Measurements from ENCODE around the gene SLC12A3. TPM values are rescaled to one million over a fixed set of nuclear protein-coding genes. Genes with fewer than 3 reads are reported as not detected.
"Not testable (repeated sequence)": the region's sequence is repeated elsewhere in the genome, so short reads cannot be mapped to it uniquely, and the experiment has no call there.

Gene SLC12A3
- total RNA-seq, 2 experiments from 2014 or later, result not detected

GRCh38 chr16:56876048-56876447 lies 11.0 kb downstream of the SLC12A3 start:
- H3K36me3 Mint-ChIP-seq (ENCODE audit: low read depth), result no peaks in the 10 kb centered on the region
- H3K27me3 Mint-ChIP-seq, result no peaks in the 10 kb centered on the region
- H3K27ac Mint-ChIP-seq, result peak overlapping the region; percentile 42
- ChIA-PET POLR2A (no interaction called here), CTCF (interaction anchor here (0.6 to 1.1 kb wide), 3 partner anchors 8 to 673 kb away, joined by 3 to 7 read pairs (median 5); no protein-coding TSS in a partner anchor)
- H3K9me3 Mint-ChIP-seq, result no peaks in the 10 kb centered on the region
- DNase-seq, result no peak
- no peak overlapping the region for H3K4me3 Mint-ChIP-seq
- peaks cover 4% of the 10 kb centered on the region for H3K4me1 Mint-ChIP-seq

DNA sequence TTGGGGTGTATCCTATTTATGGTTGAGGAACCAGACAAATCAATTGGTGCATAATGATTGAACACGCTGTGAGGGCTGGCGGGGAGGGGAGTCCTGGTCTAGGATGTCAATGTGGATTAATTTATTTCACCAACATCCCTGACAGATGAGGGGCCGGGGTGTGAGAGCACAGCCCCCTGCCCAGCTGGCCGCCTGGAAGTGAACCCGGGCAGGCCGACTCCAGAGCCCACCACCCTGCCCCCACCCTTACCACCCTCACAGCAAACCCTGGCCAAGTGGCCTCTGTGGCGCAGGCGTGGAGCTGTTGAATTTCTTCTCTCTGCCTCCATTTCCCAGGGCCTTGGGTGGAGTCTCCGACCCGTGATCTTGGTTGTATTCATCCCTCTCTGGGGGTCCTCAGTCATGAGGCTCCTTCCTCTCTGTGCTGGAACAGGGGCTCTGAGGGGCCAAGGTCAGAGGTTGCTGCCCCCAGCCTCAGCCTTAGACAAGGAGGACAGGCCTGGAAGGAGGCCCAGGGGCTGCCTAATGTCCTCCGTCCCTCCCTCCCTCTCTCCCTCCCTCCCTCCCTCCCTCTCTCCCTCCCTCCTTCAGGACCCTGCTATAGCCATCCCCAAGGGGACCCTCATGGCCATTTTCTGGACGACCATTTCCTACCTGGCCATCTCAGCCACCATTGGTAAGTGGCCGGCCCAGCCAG lies 12.6 kb downstream of the SLC12A3 start:
- Mint-ChIP-seq H3K27me3 (no peaks in the 10 kb centered on the region), H3K36me3 (ENCODE audit: low read depth) (no peaks in the 10 kb centered on the region), H3K9me3 (no peaks in the 10 kb centered on the region), H3K4me1 (peaks cover 4% of the 10 kb centered on the region), H3K27ac (no peak overlapping the region), H3K4me3 (no peak overlapping the region)
- ChIA-PET POLR2A (no interaction called here), CTCF (no interaction called here)
- no peak for DNase-seq

DNA sequence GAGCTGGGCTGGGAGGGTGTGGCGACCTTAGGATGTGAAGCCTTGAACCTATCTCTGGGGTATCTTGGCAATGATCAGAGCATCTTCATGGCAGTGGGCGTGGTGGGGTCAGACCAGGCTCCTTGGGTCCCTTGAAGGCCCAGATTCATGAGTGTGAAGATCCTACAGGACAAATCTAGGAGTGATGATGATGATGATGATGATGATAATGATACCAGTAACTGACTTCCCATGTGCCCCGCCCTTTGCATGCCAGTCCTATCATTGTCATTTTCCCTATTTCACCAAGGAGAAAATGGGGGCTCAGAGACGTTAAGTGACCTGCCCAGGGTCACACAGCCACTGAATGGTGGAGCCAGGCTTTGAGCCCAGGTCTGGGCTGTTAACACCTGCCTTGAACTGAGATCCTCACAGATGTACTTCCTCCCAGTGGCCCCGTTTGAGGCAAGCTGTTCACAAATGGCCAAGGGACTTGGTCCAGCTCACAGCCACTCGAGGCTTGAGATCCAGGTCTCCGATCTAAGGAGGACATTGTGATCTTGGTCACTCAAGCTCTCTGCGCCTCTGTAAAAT lies 13.4 kb downstream of the SLC12A3 start:
- Mint-ChIP-seq H3K36me3 (ENCODE audit: low read depth) (no peaks in the 10 kb centered on the region), H3K4me3 (no peak overlapping the region), H3K9me3 (no peaks in the 10 kb centered on the region), H3K27me3 (no peaks in the 10 kb centered on the region), H3K27ac (peak overlapping the region; percentile 25), H3K4me1 (no peaks in the 10 kb centered on the region)
- POLR2A ChIA-PET, result no interaction called here
- CTCF ChIA-PET, result interaction anchor here (1.7 kb wide), 1 partner anchor 76 kb away, joined by 4 read pairs; no protein-coding TSS in a partner anchor
- DNase-seq, result no peak

DNA sequence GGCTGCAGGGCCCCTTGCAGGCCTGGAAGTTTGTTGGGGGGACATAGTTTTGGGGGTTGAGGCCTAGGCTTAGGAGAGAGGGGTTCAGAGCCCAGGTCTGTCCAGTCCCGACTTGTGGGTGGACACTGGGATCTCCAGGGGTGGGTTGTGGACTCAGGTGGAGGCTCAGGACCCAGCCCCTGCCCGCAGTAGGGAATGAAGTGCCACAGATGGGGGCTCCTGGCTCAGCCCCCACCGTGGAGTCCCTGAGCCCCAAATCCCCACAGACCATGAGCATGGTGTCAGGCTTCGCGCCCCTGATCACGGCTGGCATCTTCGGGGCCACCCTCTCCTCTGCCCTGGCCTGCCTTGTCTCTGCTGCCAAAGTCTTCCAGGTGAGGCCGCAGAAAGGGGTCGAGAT lies 14.3 kb downstream of the SLC12A3 start:
- ChIA-PET POLR2A (no interaction called here), CTCF (interaction anchor here (1.7 kb wide), 1 partner anchor 75 kb away, joined by 4 read pairs; no protein-coding TSS in a partner anchor)
- no peak overlapping the region for H3K4me3 Mint-ChIP-seq
- no peak overlapping the region for H3K27ac Mint-ChIP-seq
- H3K9me3 Mint-ChIP-seq, result no peaks in the 10 kb centered on the region
- no peak for DNase-seq
- H3K4me1 Mint-ChIP-seq, result no peaks in the 10 kb centered on the region
- no peaks in the 10 kb centered on the region for H3K27me3 Mint-ChIP-seq
- no peaks in the 10 kb centered on the region for H3K36me3 Mint-ChIP-seq (ENCODE audit: low read depth)

DNA sequence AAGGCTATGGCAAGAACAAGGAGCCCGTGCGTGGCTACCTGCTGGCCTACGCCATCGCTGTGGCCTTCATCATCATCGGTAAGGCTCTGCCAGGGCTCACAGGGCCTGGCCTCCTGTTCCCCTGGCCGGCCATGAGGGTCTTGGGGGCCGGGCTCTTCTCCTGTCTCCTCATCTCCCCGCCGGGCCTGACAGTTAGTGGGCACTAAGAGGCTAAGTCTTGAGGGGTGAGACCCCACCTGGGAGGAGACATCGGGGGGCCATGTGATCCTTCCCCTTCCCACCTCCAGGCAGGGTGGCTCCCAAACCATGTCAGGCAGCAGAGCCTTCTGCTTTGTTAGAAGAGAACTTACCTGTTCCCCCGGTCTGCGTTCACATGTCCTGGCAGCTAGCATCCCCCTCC lies 15.2 kb downstream of the SLC12A3 start:
- H3K9me3 Mint-ChIP-seq, result no peaks in the 10 kb centered on the region
- DNase-seq, result no peak
- H3K27ac Mint-ChIP-seq, result no peak overlapping the region
- H3K4me1 Mint-ChIP-seq, result no peaks in the 10 kb centered on the region
- CTCF ChIA-PET, result interaction anchor here (1.7 kb wide), 1 partner anchor 74 kb away, joined by 4 read pairs; no protein-coding TSS in a partner anchor
- H3K4me3 Mint-ChIP-seq, result no peak overlapping the region
- H3K36me3 Mint-ChIP-seq (ENCODE audit: low read depth), result no peaks in the 10 kb centered on the region
- H3K27me3 Mint-ChIP-seq, result no peaks in the 10 kb centered on the region
- POLR2A ChIA-PET, result no interaction called here

- no peaks in the 10 kb centered on the region for H3K27me3 Mint-ChIP-seq
- H3K9me3 Mint-ChIP-seq, result no peaks in the 10 kb centered on the region
- H3K4me3 Mint-ChIP-seq, result no peak overlapping the region
- POLR2A ChIA-PET, result no interaction called here
- CTCF ChIA-PET, result interaction anchor here (0.5 to 1.1 kb wide), 2 partner anchors 9 to 86 kb away, joined by 3 read pairs; no protein-coding TSS in a partner anchor
- no peaks in the 10 kb centered on the region for H3K4me1 Mint-ChIP-seq
- no peak for DNase-seq
- H3K27ac Mint-ChIP-seq, result no peak overlapping the region
- no peaks in the 10 kb centered on the region for H3K36me3 Mint-ChIP-seq (ENCODE audit: low read depth)
These were observed 15.7 kb downstream of the SLC12A3 start for GRCh38 chr16:56880685-56881084.

DNA sequence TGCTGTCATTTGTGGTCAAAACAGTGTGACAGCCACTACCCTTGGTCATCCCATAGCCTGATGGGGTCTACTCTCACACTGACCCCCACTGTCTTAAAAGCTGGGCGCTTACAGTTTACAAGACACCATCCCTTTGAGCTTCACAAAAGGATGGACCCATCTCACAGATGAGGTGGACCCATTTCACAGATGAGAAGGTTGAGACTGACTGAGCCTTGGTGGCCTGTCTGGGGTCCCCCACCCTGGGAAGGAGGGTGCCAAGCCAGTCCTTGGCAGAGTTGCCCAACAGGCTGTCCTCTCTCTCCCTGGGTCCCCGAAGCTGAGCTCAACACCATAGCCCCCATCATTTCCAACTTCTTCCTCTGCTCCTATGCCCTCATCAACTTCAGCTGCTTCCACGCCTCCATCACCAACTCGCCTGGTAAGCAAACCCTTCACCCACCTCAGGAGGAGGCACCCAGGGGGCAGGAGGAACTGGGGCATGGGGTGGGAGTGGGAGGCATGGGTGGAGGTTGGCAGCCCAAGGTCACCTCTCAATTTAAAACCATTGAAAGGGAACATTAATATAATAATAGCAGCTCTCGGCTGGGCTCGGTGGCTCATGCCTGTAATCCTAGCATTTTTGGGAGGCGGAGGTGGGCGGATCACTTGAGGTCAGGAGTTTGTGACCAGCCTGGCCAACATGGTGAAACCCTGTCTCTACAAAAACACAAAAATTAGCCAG lies 17.2 kb downstream of the SLC12A3 start:
- Mint-ChIP-seq H3K4me3 (no peak overlapping the region), H3K36me3 (ENCODE audit: low read depth) (no peaks in the 10 kb centered on the region), H3K9me3 (no peaks in the 10 kb centered on the region), H3K27me3 (no peaks in the 10 kb centered on the region), H3K4me1 (no peaks in the 10 kb centered on the region), H3K27ac (no peak overlapping the region)
- CTCF ChIA-PET, result interaction anchor here (0.6 to 2.8 kb wide), 5 partner anchors 11 to 265 kb away, joined by 3 to 10 read pairs (median 4); partner anchors contain the start of gene SLC12A3
- no peak for DNase-seq
- POLR2A ChIA-PET, result no interaction called here

DNA sequence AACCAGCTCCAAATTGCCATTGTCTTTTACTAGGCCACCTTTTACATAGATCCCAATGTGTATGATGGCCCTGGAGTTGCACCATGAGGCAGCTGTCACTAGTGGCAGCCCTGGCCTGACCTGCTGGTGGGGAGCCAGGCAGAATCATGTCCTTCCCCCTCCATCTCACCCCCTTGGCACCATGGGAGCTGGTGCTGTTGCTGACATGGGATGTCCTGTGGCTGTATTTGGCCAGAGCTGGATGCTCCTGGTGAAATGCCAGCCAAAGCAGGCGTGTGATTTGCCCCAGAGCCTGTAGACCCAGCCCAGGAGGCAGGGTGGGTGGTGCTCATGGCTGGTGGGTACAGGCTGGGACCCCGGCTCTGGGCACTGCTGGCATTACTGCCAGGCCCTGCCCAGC lies 18.6 kb downstream of the SLC12A3 start:
- Mint-ChIP-seq H3K27ac (no peak overlapping the region), H3K9me3 (no peaks in the 10 kb centered on the region), H3K36me3 (ENCODE audit: low read depth) (no peaks in the 10 kb centered on the region), H3K4me3 (no peak overlapping the region), H3K4me1 (no peaks in the 10 kb centered on the region), H3K27me3 (no peaks in the 10 kb centered on the region)
- CTCF ChIA-PET, result interaction anchor here (0.6 to 2.8 kb wide), 2 partner anchors 10 to 83 kb away, joined by 3 to 10 read pairs; no protein-coding TSS in a partner anchor
- POLR2A ChIA-PET, result no interaction called here
- DNase-seq, result no peak

DNA sequence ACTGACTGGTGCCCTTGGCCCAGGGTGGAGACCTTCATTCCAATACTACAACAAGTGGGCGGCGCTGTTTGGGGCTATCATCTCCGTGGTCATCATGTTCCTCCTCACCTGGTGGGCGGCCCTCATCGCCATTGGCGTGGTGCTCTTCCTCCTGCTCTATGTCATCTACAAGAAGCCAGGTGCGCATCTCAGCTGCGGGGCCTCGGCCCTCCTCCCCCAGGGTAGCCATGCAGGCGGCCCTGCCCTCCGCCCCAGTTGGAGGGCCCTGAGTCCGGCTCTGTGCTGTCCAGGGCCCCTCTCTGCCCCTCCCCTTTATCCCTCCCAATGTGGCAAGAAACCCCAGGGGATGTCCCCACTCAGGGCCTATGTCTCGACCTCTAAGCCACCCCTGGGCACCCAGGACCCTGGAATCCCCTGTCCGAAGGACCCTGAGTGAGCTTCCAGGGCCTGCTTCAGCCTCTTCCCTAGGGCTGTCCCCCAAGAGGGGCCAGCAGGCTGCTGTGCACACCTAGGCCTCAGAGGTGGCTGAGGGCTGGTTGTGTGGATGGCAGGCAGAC lies 19.1 kb downstream of the SLC12A3 start:
- no peaks in the 10 kb centered on the region for H3K9me3 Mint-ChIP-seq
- H3K4me1 Mint-ChIP-seq, result no peaks in the 10 kb centered on the region
- no peak overlapping the region for H3K27ac Mint-ChIP-seq
- no peaks in the 10 kb centered on the region for H3K27me3 Mint-ChIP-seq
- no peaks in the 10 kb centered on the region for H3K36me3 Mint-ChIP-seq (ENCODE audit: low read depth)
- ChIA-PET CTCF (interaction anchor here (0.6 to 2.8 kb wide), 4 partner anchors 9 to 379 kb away, joined by 3 to 10 read pairs (median 3); no protein-coding TSS in a partner anchor), POLR2A (no interaction called here)
- no peak overlapping the region for H3K4me3 Mint-ChIP-seq
- no peak for DNase-seq

DNA sequence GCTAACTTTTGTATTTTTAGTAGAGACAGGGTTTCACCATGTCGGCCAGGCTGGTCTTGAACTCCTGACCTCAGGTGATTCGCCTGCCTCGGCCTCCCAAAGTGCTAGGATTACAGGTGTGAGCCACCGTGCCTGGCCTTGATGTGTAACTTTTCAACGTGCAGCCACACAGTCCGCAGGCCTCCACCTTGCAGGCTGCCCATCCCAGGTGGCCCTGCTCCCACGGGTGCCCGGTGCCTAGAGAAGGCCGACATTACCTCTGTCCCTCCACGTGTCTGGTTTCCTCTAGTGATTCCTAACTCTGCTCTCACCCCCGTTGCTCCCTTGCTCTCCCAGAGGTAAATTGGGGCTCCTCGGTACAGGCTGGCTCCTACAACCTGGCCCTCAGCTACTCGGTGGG lies 19.9 kb downstream of the SLC12A3 start:
- H3K27ac Mint-ChIP-seq; H3K4me3 Mint-ChIP-seq; H3K9me3 Mint-ChIP-seq; H3K27me3 Mint-ChIP-seq; H3K36me3 Mint-ChIP-seq (ENCODE audit: low read depth); DNase-seq; H3K4me1 Mint-ChIP-seq; POLR2A ChIA-PET: not testable (repeated sequence)
- CTCF ChIA-PET, result interaction anchor here (1.1 to 1.3 kb wide), 2 partner anchors 17 to 380 kb away, joined by 3 read pairs; no protein-coding TSS in a partner anchor

GRCh38 chr16:56885446-56886162 lies 20.6 kb downstream of the SLC12A3 start:
- Mint-ChIP-seq H3K9me3 (no peaks in the 10 kb centered on the region), H3K27ac (no peak overlapping the region), H3K4me1 (no peaks in the 10 kb centered on the region), H3K4me3 (no peak overlapping the region), H3K36me3 (ENCODE audit: low read depth) (no peaks in the 10 kb centered on the region), H3K27me3 (no peaks in the 10 kb centered on the region)
- POLR2A ChIA-PET, result no interaction called here
- DNase-seq, result no peak
- CTCF ChIA-PET, result interaction anchor here (1.3 kb wide), 1 partner anchor 18 kb away, joined by 3 read pairs; no protein-coding TSS in a partner anchor

- Mint-ChIP-seq H3K9me3 (no peaks in the 10 kb centered on the region), H3K36me3 (ENCODE audit: low read depth) (no peaks in the 10 kb centered on the region), H3K27ac (no peak overlapping the region), H3K4me3 (no peak overlapping the region), H3K4me1 (no peaks in the 10 kb centered on the region), H3K27me3 (no peaks in the 10 kb centered on the region)
- DNase-seq, result no peak
- POLR2A ChIA-PET, result no interaction called here
- CTCF ChIA-PET, result no interaction called here
These were observed 21.3 kb downstream of the SLC12A3 start for GRCh38 chr16:56886296-56886695.

All from activated CD4-positive, alpha-beta T cell treated with anti-CD3 and anti-CD28 coated beads, Interleukin-2, amount 10 ng/mL, durations not matched to agents 7 days and 5 days (primary cell).